B cell (primary cell): Measurements from ENCODE around the gene HERC2.

Experiments
- EZH2 ChIP-seq: IDR thresholded peaks from 2 replicates; pipeline ENCODE4 v1.6.1; 2012; ENCODE audit warnings: borderline replicate concordance, low read depth, mild to moderate bottlenecking, moderate library complexity, low read length; ENCODE audit not compliant: insufficient read depth, poor library complexity, severe bottlenecking
- TF ChIP-seq, protein P1 (sequence below): fragments of 200-600 bp; IDR thresholded peaks from one replicate; pipeline ENCODE4 v1.8.0; 2022; ENCODE audit warnings: antibody characterized with exemption, mild to moderate bottlenecking

GRCh38 chr15:28140062-28140461 is 181.9 kb downstream of the HERC2 start:
- TF ChIP-seq, protein P1, sequence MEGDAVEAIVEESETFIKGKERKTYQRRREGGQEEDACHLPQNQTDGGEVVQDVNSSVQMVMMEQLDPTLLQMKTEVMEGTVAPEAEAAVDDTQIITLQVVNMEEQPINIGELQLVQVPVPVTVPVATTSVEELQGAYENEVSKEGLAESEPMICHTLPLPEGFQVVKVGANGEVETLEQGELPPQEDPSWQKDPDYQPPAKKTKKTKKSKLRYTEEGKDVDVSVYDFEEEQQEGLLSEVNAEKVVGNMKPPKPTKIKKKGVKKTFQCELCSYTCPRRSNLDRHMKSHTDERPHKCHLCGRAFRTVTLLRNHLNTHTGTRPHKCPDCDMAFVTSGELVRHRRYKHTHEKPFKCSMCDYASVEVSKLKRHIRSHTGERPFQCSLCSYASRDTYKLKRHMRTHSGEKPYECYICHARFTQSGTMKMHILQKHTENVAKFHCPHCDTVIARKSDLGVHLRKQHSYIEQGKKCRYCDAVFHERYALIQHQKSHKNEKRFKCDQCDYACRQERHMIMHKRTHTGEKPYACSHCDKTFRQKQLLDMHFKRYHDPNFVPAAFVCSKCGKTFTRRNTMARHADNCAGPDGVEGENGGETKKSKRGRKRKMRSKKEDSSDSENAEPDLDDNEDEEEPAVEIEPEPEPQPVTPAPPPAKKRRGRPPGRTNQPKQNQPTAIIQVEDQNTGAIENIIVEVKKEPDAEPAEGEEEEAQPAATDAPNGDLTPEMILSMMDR = no peak
- TF ChIP-seq EZH2 = no peak
